ENCODE measurements around the gene CD37. TPM values are rescaled to one million over a fixed set of nuclear protein-coding genes. Genes with fewer than 3 reads are reported as not detected.

CD37 gene
- total and polyA plus RNA-seq, 2 experiments from 2014 or later, result 106 TPM; not detected in 1

GRCh38 chr19:49348305-49349189 lies 13.3 kb downstream of the CD37 start:
- peak overlapping the region; percentile 53; the same call in 1 of the 2 replicates for H3K27ac Mint-ChIP-seq
- Histone ChIP-seq H3K79me2 (replicated peaks; ENCODE audit: insufficient read depth) (peaks cover 3% of the 10 kb centered on the region), H3K4me2 (no peak overlapping the region), H3K27me3 (ENCODE audit: insufficient read depth) (no peaks in the 10 kb centered on the region), H2AFZ (no peak overlapping the region), H3K9me2 (ENCODE audit: insufficient read depth) (no peaks in the 10 kb centered on the region), H3F3A (replicated peaks; ENCODE audit: low read depth) (0 out of 2 replicates have a peak, but pooled peaks cover 12% of the 10 kb centered on the region), H4K20me1 (replicated peaks; ENCODE audit: insufficient read depth) (peaks cover 6% of the 10 kb centered on the region; the same call in 1 of the 2 replicates), H3K4me3 (no peak overlapping the region), H3K27ac (ENCODE audit: low read depth) (no peak overlapping the region), H3K36me3 (ENCODE audit: insufficient read depth) (peaks cover 60% of the 10 kb centered on the region), H3K4me1 (ENCODE audit: insufficient read depth) (no peaks in the 10 kb centered on the region)
- no peak overlapping the region for H3K4me3 Mint-ChIP-seq
- TF ChIP-seq ZNF331 (CRISPR knock-in tag; IDR thresholded peaks at IDR 0.05; ENCODE audit: low read depth), result no peak
- TF ChIP-seq ZNF462 (CRISPR knock-in tag; IDR thresholded peaks at IDR 0.05), result no peak
- TF ChIP-seq EZH2 (IDR thresholded peaks at IDR 0.05; ENCODE audit: low read depth, unreplicated experiment), result no peak
- TF ChIP-seq STAT1 (IDR thresholded peaks at IDR 0.05; ENCODE audit: unreplicated experiment), result no peak
- TF ChIP-seq JUNB (IDR thresholded peaks at IDR 0.05; ENCODE audit: unreplicated experiment), result no peak
- TF ChIP-seq CREB1 (CRISPR knock-in tag; IDR thresholded peaks at IDR 0.05; ENCODE audit: low read depth), result no peak
- TF ChIP-seq NANOG (IDR thresholded peaks at IDR 0.05; ENCODE audit: borderline replicate concordance), result no peak
- no peak for TF ChIP-seq ETS1 (IDR thresholded peaks at IDR 0.05)
- TF ChIP-seq POLR2AphosphoS5 (IDR thresholded peaks at IDR 0.05; ENCODE audit: low read depth), result no peak
- no peak for TF ChIP-seq REST (IDR thresholded peaks at IDR 0.05; ENCODE audit: unreplicated experiment)
- TF ChIP-seq CTCF (conservative IDR thresholded peaks at IDR 0.05; ENCODE audit: low read depth in 2 of 2), result no peak
- no peak for TF ChIP-seq ZNF114 (CRISPR knock-in tag; IDR thresholded peaks at IDR 0.05)
- no peak for TF ChIP-seq EZH2phosphoT487 (IDR thresholded peaks at IDR 0.05; ENCODE audit: unreplicated experiment)
- ATAC-seq (peak; percentile 16; the same call in 1 of the 3 replicates), DNase-seq (ENCODE audit: low spot score) (no peak)
- H3K36me3 Mint-ChIP-seq (ENCODE audit: low read depth), result peaks cover 97% of the 10 kb centered on the region
- 0 out of 3 replicates have a peak, but pooled peaks cover 3% of the 10 kb centered on the region for H3K9me3 Mint-ChIP-seq
- H3K27me3 Mint-ChIP-seq (ENCODE audit: insufficient read depth, low read depth, poor library complexity), result peaks cover 19% of the 10 kb centered on the region
- H3K4me1 Mint-ChIP-seq, result peaks cover 6% of the 10 kb centered on the region; the same call in 2 of the 3 replicates

All from GM23338 (cell line).